HEK293 (cell line): ENCODE results near the gene NPC1.
"Not testable (repeated sequence)": the region's sequence is repeated elsewhere in the genome, so short reads cannot be mapped to it uniquely, and the experiment has no call there.

Source experiments
- CTCF ChIA-PET: fragments of 350-600 bp; formaldehyde crosslinking; extraction: SDS; loops from one replicate; lab custom pipeline; 2021; ENCODE audit warnings: antibody characterized with exemption; lab: Yijun Ruan, JAX
- POLR2A ChIA-PET: fragments of 300-600 bp; formaldehyde crosslinking; extraction: SDS; loops from one replicate; lab custom pipeline; 2020; ENCODE audit warnings: antibody characterized with exemption, inconsistent platforms; lab: Yijun Ruan, JAX
- H3K27ac ChIP-seq: fragments of 200-500 bp; sonication (Bioruptor generic); 2 replicates; pipeline ENCODE4 v1.5.1; 2014; ENCODE audit warnings: low read depth, low read length, control low read depth, inconsistent platforms; ENCODE audit errors: extremely low read depth
- H3K36me3 ChIP-seq, 2 experiments: fragments of 200-500 bp in 1 of 2; sonication (Bioruptor generic) in 1 of 2; 1 replicate in 1 of 2; 2 replicates in 1 of 2; pipeline ENCODE4 v1.5.1; 2014 to 2017; ENCODE audit warnings: inconsistent platforms in 2 of 2, low read length in 2 of 2; ENCODE audit not compliant: control insufficient read depth in 2 of 2, insufficient read depth in 1 of 2
- H3K4me1 ChIP-seq: fragments of 200-500 bp; sonication (Bioruptor generic); 2 replicates; pipeline ENCODE4 v1.5.1; 2014; ENCODE audit warnings: mild to moderate bottlenecking, low read length, inconsistent platforms; ENCODE audit not compliant: control insufficient read depth, insufficient read depth
- H3K4me3 ChIP-seq: 2 replicates; pipeline ENCODE4 v1.5.1; 2011; ENCODE audit warnings: low read depth, mild to moderate bottlenecking, control low read depth, low read length, moderate library complexity
- H3K9me3 ChIP-seq: fragments of 200-500 bp; sonication (Bioruptor generic); 2 replicates; pipeline ENCODE4 v1.5.1; 2014; ENCODE audit warnings: low read depth, low read length, inconsistent platforms; ENCODE audit not compliant: control insufficient read depth, insufficient read depth
- GLI2 ChIP-seq: fragments of 450-650 bp; formaldehyde crosslinking; IDR thresholded peaks from 2 replicates; pipeline ENCODE4; 2017; ENCODE audit warnings: missing biosample characterization, missing genetic modification characterization, low read depth, borderline replicate concordance
- PRDM1 ChIP-seq: fragments of 450-650 bp; formaldehyde crosslinking; IDR thresholded peaks from 2 replicates; pipeline ENCODE4; 2016; ENCODE audit warnings: missing biosample characterization, missing genetic modification characterization
- REPIN1 ChIP-seq: fragments of 450-650 bp; formaldehyde crosslinking; IDR thresholded peaks from 2 replicates; pipeline ENCODE4 v1.5.1; 2017; ENCODE audit warnings: missing biosample characterization, missing genetic modification characterization, low read depth
- SP3 ChIP-seq: fragments of 450-650 bp; formaldehyde crosslinking; IDR thresholded peaks from 2 replicates; pipeline ENCODE4 v1.5.1; 2016; ENCODE audit warnings: missing biosample characterization, missing genetic modification characterization
- ZBTB48 ChIP-seq: fragments of 450-650 bp; formaldehyde crosslinking; IDR thresholded peaks from 2 replicates; pipeline ENCODE4 v1.5.1; 2016; ENCODE audit warnings: missing biosample characterization, missing genetic modification characterization
- ZEB2 ChIP-seq: fragments of 450-650 bp; formaldehyde crosslinking; IDR thresholded peaks from 2 replicates; pipeline ENCODE4 v1.5.1; 2016; ENCODE audit warnings: missing biosample characterization, missing genetic modification characterization
- ZNF19 ChIP-seq: fragments of 450-650 bp; formaldehyde crosslinking; IDR thresholded peaks from 2 replicates; pipeline ENCODE4; 2016; ENCODE audit warnings: missing biosample characterization, missing genetic modification characterization, low read depth
- ZNF366 ChIP-seq: fragments of 450-650 bp; formaldehyde crosslinking; conservative IDR thresholded peaks from 2 replicates; pipeline ENCODE4 v1.5.1; 2016; ENCODE audit warnings: missing biosample characterization, missing genetic modification characterization
- ZNF48 ChIP-seq: fragments of 450-650 bp; formaldehyde crosslinking; IDR thresholded peaks from 2 replicates; pipeline ENCODE4 v1.5.1; 2016; ENCODE audit warnings: missing biosample characterization, missing genetic modification characterization
- ZNF501 ChIP-seq: fragments of 450-650 bp; formaldehyde crosslinking; IDR thresholded peaks from 2 replicates; pipeline ENCODE4 v1.5.1; 2016; ENCODE audit warnings: missing biosample characterization, missing genetic modification characterization
- ZNF654 ChIP-seq: fragments of 450-650 bp; formaldehyde crosslinking; IDR thresholded peaks from 2 replicates; pipeline ENCODE4 v1.5.1; 2016; ENCODE audit warnings: low read depth, missing biosample characterization, missing genetic modification characterization
- ZNF707 ChIP-seq: fragments of 450-650 bp; formaldehyde crosslinking; IDR thresholded peaks from 2 replicates; pipeline ENCODE4 v1.5.1; 2016; ENCODE audit warnings: missing biosample characterization, missing genetic modification characterization
- ZNF792 ChIP-seq: fragments of 450-650 bp; formaldehyde crosslinking; IDR thresholded peaks from 2 replicates; pipeline ENCODE4 v1.5.1; 2016; ENCODE audit warnings: missing biosample characterization, missing genetic modification characterization
- ZNF843 ChIP-seq: fragments of 450-650 bp; formaldehyde crosslinking; IDR thresholded peaks from 2 replicates; pipeline ENCODE4 v1.5.1; 2016; ENCODE audit warnings: missing biosample characterization, missing genetic modification characterization
- ZXDB ChIP-seq: fragments of 450-650 bp; formaldehyde crosslinking; IDR thresholded peaks from 2 replicates; pipeline ENCODE4 v1.5.1; 2016; ENCODE audit warnings: missing biosample characterization, missing genetic modification characterization
- TF ChIP-seq, protein P1 (sequence below): fragments of 450-650 bp; formaldehyde crosslinking; IDR thresholded peaks from 2 replicates; pipeline ENCODE4 v1.5.1; 2016; ENCODE audit warnings: missing biosample characterization, missing genetic modification characterization
- TF ChIP-seq, protein P2 (sequence below): fragments of 450-650 bp; formaldehyde crosslinking; IDR thresholded peaks from 2 replicates; pipeline ENCODE4 v1.5.1; 2016; ENCODE audit warnings: missing biosample characterization, missing genetic modification characterization

NPC1 gene

DNA sequence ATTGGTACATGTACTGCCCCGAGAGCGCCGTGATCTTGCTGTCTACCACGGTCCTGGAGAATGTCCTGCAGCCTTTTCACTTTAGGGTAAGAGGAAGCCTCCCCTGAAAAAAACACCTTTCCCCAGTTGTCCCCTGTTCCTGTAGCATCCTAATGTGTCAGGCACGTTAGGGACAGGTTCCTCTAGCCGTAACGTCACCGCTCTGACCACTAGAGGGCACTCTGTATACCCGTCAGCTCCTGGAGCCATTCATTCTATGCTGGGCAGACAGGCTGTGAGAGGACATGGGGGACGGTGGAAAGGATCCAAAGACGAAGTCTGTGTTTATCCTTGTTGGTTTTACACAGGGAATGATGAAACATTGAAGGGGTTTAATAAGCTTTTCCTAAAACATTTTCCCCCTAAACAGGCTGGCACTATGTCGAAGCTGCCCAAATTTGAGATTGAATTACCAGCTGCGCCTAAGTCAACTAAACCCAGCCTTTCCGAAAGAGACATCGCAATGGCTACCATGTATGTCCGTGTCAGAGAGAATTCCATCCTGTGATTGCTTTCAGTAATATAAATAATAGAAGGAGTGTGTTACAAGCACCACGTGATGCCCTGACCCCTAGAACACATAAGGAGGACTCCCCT lies 70.3 kb downstream of the NPC1 start:
- CTCF ChIA-PET, result interaction anchor here (0.6 to 3.8 kb wide), 42 partner anchors 7 to 715 kb away, joined by 3 to 35 read pairs (median 4); partner anchors contain the start of gene RMC1
- Histone ChIP-seq H3K9me3 (no peaks in the 10 kb centered on the region), H3K4me3 (no peak overlapping the region), H3K27ac (no peak overlapping the region), H3K36me3 (peaks cover 21 to 73% of the 10 kb centered on the region in 2 experiments), H3K4me1 (no peaks in the 10 kb centered on the region)
- 0 out of 2 replicates have a peak, but pooled peaks have one; percentile 50 for TF ChIP-seq ZBTB48 (tag by site-specific recombination)
- TF ChIP-seq ZNF19 (tag by site-specific recombination), result no peak
- no peak for TF ChIP-seq ZNF707 (tag by site-specific recombination)
- TF ChIP-seq, protein P1, sequence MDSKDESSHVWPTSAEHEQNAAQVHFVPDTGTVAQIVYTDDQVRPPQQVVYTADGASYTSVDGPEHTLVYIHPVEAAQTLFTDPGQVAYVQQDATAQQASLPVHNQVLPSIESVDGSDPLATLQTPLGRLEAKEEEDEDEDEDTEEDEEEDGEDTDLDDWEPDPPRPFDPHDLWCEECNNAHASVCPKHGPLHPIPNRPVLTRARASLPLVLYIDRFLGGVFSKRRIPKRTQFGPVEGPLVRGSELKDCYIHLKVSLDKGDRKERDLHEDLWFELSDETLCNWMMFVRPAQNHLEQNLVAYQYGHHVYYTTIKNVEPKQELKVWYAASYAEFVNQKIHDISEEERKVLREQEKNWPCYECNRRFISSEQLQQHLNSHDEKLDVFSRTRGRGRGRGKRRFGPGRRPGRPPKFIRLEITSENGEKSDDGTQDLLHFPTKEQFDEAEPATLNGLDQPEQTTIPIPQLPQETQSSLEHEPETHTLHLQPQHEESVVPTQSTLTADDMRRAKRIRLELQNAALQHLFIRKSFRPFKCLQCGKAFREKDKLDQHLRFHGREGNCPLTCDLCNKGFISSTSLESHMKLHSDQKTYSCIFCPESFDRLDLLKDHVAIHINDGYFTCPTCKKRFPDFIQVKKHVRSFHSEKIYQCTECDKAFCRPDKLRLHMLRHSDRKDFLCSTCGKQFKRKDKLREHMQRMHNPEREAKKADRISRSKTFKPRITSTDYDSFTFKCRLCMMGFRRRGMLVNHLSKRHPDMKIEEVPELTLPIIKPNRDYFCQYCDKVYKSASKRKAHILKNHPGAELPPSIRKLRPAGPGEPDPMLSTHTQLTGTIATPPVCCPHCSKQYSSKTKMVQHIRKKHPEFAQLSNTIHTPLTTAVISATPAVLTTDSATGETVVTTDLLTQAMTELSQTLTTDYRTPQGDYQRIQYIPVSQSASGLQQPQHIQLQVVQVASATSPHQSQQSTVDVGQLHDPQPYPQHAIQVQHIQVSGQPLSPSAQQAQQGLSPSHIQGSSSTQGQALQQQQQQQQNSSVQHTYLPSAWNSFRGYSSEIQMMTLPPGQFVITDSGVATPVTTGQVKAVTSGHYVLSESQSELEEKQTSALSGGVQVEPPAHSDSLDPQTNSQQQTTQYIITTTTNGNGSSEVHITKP (tag by site-specific recombination), result 0 out of 2 replicates have a peak, but pooled peaks have one; percentile 7
- TF ChIP-seq, protein P2, sequence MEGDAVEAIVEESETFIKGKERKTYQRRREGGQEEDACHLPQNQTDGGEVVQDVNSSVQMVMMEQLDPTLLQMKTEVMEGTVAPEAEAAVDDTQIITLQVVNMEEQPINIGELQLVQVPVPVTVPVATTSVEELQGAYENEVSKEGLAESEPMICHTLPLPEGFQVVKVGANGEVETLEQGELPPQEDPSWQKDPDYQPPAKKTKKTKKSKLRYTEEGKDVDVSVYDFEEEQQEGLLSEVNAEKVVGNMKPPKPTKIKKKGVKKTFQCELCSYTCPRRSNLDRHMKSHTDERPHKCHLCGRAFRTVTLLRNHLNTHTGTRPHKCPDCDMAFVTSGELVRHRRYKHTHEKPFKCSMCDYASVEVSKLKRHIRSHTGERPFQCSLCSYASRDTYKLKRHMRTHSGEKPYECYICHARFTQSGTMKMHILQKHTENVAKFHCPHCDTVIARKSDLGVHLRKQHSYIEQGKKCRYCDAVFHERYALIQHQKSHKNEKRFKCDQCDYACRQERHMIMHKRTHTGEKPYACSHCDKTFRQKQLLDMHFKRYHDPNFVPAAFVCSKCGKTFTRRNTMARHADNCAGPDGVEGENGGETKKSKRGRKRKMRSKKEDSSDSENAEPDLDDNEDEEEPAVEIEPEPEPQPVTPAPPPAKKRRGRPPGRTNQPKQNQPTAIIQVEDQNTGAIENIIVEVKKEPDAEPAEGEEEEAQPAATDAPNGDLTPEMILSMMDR (tag by site-specific recombination), result peak; percentile 62
- no peak for TF ChIP-seq ZNF366 (tag by site-specific recombination)
- TF ChIP-seq ZXDB (tag by site-specific recombination), result peak; percentile 33; the same call in 1 of the 2 replicates
- no peak for TF ChIP-seq ZNF48 (tag by site-specific recombination)
- peak; percentile 64 for TF ChIP-seq ZNF654
- no peak for TF ChIP-seq GLI2 (tag by site-specific recombination)
- no peak for TF ChIP-seq ZEB2
- peak; percentile 27; the same call in 1 of the 2 replicates for TF ChIP-seq PRDM1 (tag by site-specific recombination)
- POLR2A ChIA-PET, result interaction anchor here (0.5 kb wide), 1 partner anchor 122 kb away, joined by 5 read pairs; no protein-coding TSS in a partner anchor

DNA sequence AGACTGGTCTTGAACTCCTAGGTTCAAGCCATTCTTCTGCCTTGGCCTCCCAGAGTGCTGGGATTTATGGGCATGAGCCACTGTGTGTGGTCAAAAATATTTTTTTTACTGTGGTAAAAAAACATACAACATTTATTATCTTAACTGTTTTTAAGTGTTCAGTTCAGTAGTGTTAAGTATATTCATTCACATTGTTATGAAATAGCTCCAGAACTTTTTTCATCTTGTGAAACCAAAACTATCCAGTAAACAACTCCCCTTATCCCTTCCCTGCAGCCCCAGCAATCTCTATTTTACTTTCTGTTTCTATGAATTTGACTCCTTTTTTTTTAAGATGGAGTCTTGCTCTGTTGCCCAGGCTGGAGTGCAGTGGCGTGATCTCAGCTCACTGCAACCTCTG lies 73.7 kb downstream of the NPC1 start:
- CTCF ChIA-PET, result interaction anchor here (0.6 to 1.4 kb wide), 4 partner anchors 15 to 566 kb away, joined by 3 to 4 read pairs (median 3); no protein-coding TSS in a partner anchor
- POLR2A ChIA-PET, result no interaction called here

DNA sequence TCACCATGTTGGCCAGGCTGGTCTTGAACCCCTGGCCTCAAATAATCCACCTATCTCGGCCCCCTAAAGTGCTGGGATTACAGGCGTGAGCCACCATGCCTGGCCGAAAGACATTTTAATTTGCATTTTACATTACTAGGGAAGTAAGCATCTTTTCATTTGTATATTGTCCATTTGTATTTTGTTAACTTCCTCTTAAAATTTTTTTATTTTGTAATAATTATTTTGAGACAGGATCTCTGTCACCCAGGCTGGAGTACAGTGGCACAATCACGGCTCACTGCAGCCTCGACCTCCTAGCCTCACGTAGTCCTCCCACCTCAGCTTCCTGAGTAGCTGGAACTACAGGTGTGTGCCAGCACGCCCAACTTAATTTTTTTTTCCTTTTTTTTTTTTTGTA lies 74.1 kb downstream of the NPC1 start:
- H3K9me3 ChIP-seq, POLR2A ChIA-PET, H3K4me1 ChIP-seq, H3K27ac ChIP-seq, H3K4me3 ChIP-seq: not testable (repeated sequence)
- peaks cover 23 to 67% of the 10 kb centered on the region in 2 experiments for H3K36me3 ChIP-seq
- CTCF ChIA-PET, result interaction anchor here (0.8 to 1.4 kb wide), 4 partner anchors 15 to 566 kb away, joined by 3 to 4 read pairs (median 4); no protein-coding TSS in a partner anchor

More for the DNA sequence above, 73.7 kb downstream of the NPC1 start:
- no peak overlapping the region for H3K27ac ChIP-seq
- TF ChIP-seq ZNF501 (tag by site-specific recombination), result no peak
- TF ChIP-seq ZNF843, result no peak
- no peak for TF ChIP-seq SP3
- no peak for TF ChIP-seq ZNF792 (tag by site-specific recombination)
- no peak for TF ChIP-seq REPIN1
- H3K4me3 ChIP-seq, result no peak overlapping the region
- no peaks in the 10 kb centered on the region for H3K9me3 ChIP-seq
- no peaks in the 10 kb centered on the region for H3K4me1 ChIP-seq
- peaks cover 26 to 67% of the 10 kb centered on the region in 2 experiments for H3K36me3 ChIP-seq
